Stimulated activated CD4-positive, alpha-beta T cell treated with anti-CD3 and anti-CD28 coated beads, Interleukin-4, amount 100 ng/mL, for 4 hours (primary cell): ENCODE data around the gene LCOR.
"Not testable (repeated sequence)": the region's sequence is repeated elsewhere in the genome, so short reads cannot be mapped to it uniquely, and the experiment has no call there.

Source experiments
- DNase-seq, 2 experiments: peaks; one replicate each; pipeline ENCODE4 v3.0.0-alpha.2; 2020

Gene LCOR

DNA sequence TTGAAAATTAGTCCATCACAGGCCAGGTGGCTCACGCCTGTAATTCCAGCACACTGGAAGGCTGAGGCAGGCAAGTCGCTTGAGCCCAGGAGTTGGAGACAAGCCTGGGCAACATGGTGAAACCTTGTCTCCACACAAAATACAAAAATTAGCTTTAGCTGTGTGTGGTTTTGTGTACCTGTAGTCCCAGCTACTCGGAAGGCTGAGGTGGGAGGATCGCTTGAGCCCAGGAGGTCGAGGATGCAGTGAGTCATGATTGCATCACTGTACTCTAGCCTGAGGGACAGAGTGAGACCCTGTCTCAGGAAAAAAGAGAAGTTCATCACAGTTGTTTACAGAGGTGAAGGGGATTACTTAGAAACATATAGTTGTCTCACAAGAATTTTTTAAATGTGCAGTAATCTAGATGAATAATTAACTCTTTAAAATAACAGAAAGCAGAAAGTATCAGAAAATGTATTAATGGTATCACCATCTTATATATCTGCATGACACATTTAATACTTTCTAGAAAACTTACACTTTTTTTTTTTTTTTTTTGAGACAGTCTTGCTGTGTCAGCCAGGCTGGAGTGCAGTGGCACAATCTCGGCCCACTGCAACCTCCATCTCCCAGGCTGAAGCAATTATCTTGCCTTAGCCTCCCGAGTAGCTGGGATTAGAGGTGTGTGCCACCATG is 8.9 kb downstream of the LCOR start:
- peak in 1 of 2 experiments; percentile 23 for DNase-seq

DNA sequence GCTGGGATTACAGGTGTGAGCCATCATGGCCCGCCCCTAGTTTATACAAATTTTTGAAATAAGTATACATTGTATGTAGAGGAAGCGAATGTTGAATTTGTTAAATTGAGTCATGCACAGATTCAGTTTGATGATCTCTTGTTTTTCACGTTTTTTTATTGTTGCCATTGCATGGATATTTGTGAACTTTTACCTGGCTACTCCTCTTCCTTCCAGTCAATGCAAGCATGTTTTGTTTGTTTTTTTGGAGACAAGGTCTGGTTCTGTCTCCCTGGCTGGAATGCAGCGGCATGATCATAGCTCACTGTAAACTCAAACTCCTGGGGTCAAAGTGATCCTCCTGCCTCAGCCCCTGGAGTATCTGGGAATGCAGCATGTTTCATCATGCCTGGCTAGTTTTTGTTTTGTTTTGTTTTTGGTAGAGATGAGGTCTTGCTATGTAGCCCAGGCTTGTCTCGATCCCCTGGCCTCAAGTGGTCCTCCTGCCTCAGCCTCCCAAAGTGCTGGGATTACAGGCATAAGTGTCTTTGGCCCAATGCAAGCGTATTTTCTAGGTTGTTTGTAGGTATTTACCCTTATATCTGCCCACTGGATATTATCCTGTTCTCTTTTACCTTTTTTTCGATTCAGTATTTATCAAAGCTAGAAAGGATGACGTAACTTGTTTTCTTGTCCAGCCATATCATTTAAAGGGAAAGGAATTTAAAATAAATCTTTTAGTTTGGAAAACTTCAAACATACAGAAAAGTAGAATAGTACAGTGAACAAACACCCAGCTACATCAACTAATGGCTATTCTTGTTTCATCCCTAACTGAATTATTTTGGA is 11.0 kb downstream of the LCOR start:
- DNase-seq, result no peak

DNA sequence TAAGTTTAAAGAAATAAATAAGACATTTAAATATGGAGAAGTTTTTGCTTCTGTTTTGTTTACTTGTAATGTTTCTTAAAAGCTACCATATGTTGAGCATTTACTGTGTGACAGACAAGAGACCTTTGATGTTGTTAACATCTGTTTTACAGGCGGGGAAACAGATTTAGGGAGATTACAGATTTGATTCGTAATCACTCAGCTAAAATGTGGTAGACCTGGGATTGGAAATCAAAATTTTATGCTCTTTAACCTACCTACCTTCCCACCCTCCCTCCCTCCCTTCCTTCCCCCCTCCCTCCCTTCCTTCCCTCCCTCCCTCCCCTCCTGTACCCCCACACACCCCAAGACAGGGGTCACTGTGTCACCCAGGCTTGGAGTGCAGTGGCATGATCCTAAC is 11.7 kb downstream of the LCOR start:
- no peak for DNase-seq

DNA sequence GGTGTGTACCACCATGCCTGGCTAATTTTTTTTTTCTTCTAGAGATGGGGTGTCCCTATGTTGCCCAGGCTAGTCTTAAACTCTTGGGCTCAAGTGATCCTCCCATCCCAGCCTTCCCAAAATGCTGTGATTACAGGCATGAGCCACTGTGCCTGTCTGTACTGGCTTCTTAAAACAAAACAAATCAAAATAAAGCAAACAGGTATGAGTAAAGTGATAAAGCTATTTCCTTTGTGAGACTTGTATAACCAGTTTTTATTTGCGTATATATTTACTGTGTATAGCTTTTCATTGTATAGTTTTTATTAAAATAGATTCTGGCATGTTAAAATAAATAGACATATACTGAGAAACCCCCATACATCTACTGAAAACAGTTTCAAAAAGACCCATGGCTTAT is 14.3 kb downstream of the LCOR start:
- no peak for DNase-seq

DNA sequence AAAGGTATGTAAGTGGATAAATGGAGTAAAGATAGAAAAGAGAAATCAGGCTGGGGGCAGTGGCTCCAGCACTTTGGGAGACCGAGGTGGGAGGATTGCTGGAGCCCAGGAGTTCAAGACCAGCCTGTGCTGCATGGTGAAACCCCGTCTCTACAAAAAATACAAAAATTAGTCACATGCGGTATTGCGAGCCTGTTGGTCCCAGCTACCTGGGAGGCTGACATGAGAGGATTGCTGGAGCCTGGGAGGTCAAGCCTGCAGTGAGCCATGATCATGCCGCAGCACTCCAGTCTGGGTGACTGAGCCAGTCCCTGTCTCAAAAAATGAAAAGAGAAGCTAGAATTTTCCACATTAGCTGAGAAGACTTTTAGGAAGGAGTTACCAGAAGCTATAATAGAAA is 14.8 kb downstream of the LCOR start:
- no peak for DNase-seq

DNA sequence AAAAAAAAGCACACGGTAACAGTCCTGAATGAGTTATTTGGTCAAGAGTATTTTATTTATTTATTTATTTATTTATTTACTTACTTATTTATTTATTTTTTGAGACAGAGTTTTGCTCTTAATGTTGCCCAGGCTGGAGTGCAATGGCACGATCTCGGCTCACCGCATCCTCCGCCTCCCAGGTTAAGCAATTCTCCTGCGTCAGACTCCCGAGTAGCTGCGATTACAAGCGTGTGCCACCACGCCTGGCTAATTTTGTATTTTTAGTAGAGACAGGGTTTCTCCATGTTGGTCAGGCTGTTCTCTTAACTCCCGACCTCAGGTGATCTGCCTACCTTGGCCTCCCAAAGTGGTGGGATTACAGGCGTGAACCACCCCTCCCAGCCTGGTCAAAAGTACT is 15.3 kb downstream of the LCOR start:
- not testable (repeated sequence) for DNase-seq

DNA sequence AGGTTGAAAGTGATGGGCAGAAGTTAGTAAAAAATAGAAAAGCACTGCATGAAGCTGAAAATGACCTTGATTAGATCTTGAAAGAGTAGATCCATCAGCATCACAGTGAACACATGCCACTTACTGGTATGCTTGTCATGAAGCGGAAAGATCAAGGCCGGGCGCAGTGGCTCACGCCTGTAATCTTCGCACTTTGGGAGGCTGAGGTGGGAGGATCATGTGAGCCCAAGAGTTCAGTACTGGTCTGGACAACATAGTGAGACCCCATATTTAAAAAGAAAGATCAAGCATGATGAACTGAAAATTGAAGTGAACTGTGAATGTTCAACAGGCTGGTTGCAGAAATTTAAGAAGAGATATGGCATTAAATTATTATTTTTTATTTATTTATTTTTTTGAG is 18.0 kb downstream of the LCOR start:
- DNase-seq, result no peak

DNA sequence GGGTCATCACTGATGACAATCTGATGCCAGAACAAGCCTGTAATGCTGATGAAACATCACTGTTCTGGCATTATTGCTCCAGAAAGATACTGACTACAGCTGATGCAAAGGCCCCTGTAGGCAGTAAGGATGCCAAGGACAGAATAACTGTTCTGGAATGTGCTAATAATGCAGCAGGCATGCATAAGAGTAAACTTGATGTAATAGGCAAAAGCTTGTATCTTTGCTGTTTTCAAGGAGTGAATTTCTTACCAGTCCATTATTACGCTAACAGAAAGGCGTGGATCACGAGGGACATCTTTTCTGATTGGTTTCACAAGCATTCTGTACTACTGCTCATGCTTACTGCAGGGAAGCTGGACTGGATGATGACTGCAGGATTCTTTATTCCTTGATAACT is 18.7 kb downstream of the LCOR start:
- no peak for DNase-seq

DNA sequence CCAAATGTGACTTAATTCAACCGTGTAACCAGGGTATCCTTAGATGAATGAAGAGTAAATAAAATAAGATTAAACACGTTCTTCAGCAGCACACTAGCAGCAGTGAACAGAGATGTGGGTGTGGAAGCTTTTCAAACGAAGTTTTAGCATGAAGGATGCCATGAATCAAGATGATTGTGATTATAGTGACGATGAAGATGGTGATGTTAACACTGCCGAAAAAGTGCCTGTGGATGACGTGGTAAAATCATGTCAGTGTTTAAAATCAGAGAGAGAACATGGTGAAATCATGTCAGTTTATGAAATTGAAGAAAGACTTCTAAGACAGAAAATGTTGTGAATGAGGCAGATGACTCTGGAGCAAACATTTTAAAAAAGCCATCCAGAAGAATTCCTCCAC is 19.2 kb downstream of the LCOR start:
- no peak for DNase-seq

DNA sequence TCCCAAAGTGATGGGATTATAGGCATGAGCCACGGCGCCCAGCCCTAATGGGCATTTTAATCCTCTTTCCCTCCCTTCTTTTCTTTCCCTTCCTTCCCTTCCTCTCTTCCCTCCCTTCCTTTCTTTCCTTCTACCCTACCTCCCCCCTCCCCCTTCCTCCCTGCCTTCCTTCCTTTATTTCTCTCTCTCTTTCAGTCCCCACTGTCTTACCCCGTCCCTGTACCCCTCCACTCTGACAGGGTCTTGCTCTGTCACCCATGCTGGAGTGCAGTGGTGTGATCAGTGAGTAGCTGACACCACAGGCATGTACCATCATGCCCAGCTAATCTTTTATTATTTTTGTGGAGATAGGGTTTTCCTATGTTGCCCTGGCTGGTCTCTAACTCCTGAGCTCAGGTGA is 24.2 kb downstream of the LCOR start:
- DNase-seq, result no peak

DNA sequence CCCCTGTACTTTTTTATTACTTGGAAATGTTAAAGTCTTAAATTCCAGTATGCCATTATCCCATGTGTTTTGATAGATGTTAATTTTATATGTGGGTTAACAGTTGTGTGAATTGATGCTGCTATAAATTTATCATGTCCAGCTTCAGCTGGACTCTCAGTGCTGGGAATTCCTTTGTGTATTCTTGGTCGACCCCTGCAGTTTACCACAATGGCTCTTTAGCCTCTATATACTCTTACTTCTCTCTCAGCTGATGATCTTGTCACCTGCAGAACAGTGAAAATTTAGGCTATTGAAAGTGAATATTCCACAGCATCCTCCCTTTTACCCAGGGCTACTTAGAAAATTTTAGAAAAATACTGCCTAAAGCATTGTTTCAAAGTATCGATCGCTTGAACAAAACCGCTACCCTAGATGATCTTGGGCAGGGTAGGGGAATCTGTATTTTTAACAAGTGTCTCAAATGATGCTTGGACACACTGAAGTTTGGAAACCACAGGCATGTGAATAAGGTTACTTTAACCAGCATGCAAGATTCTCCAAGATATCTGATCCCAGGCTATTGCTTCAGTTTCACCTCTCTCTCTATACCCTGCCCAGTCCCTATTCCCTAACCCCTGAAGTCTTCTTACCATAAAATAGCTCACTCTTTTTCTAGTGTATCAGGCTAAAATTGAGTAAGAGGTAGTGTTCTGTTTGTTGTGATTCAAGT is 25.4 kb downstream of the LCOR start:
- no peak for DNase-seq

DNA sequence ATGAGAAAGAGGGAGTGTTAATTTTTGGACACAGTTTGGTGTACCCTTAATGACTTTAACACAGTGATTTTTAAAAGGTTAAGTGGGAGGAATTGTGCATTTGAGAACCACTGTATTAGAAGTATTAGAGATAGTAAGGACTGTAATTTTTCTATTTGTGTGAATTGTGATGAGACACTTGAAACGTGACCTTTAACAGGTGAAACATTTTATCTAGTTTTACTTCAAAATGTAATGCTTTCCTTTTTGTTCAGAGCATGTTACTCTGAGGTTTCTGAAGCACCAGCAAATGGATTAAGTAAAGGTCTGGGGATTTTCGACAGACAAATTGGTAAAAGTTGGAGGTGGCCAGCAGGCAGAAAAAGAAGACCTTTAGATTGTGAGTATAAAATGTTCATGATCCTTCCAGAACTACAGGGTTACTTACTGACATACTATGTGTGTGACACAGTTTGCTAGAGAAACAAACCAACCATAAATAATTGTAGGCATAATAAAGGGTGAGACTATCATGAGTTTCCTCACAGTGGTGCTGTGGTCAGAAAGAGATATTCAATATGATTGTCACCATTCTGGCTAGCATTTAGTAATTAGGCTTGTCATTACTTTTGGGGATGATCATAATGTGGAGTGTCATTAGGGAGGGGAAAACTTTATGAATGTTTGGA is 26.1 kb downstream of the LCOR start:
- DNase-seq, result no peak

DNA sequence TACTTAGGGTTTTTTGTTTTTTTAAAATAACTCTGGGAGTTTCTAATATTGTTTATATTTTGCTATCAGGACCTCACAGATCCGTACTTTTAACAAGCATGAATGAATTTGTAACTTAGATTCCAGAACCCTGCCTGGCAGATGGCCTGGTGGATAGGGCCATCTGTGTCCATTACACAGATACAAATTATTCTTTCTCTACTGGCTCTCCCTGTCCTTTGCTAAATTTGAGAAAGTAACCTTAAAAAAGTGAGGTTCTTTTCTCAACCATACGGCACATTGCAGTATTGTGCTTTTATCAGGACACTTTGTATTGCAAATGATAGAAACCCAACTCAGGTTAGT is 26.6 kb downstream of the LCOR start:
- no peak for DNase-seq

DNA sequence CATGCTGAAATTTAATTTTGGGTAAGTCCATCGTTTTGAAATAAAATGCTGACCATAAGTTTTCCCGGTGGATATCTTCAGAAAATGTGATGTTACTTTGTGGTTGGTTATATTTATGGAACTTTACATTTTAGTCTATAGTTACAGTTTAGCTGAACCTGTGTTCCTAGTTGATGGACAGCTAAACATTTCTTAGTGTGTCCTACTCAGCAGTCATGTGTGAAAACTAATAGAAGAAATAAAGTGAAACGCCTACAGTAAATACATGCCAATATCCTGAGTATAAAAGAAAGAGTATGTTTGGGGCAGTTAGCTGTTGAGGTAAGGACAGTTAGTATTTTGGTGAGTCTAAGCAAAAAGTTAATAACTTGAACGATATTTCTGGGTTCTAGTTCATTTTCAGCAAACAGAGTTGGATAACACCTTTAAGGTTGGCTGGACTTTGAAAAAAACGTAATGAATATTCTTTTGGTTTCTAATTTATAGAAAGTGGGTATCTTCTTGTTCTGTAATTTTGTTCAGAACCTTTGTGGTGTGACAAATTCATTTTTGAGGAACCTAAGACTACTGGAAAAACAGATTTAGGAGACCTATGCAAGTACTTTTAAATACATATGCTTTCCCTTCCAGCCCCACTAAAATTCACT is 28.7 kb downstream of the LCOR start:
- no peak for DNase-seq

DNA sequence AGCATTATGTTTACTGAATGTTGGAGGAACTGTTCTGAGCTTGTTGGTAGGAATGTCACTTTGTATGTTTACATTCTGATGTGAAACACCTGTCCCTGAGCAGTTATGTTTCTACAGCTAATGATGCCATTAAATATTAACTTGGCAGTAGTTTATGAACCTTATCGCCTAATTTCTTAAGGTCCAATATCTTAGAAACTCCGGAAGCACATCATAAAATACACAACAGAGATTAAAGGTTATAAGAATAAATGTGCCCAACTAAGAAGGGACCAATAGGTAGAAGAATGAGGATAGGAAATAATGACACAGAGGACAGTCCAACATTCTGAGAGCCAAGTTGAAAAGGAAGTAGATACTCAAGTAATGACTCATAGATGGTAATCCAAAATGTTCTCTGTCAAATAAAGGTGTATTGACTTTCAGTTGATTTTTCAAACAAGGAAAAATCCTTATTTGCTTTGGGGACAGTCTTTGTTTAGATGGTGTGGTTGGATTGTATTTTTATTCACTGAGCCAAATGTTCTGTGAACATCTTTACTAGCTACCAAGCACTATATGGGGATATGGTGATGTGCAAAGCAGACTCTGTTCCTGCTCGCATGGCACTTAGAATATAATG is 31.9 kb downstream of the LCOR start:
- DNase-seq, result no peak

DNA sequence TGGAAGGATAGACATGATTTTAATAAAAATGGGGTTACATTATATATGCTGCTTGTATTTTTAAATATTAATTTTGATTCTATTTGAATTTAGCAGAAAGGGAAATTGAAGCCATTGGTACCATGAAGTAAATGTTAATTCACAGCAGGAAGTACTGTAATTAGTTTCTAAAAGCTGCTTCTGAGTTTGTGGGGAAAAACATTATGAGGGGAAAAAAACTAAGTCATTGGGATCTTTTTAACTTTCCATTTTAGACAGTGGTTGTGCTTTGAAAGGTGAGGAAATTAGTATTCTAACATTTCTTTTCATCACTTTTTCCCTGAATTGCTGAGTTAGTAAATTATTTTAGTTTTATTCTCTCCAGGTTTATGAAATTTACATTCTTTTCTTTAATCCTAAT is 41.0 kb downstream of the LCOR start:
- DNase-seq, result no peak

DNA sequence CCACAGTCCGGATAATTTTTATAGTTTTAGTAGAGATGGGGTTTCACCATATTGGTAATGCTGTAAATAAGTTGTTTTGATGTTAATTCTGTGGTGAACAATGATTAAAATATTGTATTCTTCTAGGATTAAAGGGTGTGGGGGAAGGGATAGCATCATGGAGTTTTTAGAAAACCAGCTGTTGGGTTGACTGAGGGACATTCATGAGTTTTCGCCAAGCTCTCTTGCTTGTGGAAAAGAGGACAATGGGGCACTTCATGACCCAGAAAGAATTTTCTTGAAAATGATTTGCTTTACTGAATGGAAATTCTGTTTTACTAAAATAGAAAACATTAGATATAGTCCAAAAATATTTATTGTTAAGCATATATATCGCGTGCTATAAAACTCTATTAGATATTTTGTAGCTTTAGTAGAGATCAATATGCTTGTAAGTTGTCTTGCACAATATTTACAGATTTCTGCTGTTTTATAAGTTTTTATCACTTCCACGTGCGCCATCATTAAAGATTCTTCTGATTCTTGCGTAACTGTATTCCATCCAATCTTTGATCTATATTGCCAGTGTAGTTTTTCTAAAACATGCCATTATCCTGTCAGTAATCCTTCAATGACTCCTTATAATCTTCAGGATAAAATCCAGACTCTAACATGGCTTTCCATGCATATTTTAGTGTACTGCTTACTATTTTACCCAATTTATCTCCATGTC is 41.8 kb downstream of the LCOR start:
- DNase-seq, result no peak

DNA sequence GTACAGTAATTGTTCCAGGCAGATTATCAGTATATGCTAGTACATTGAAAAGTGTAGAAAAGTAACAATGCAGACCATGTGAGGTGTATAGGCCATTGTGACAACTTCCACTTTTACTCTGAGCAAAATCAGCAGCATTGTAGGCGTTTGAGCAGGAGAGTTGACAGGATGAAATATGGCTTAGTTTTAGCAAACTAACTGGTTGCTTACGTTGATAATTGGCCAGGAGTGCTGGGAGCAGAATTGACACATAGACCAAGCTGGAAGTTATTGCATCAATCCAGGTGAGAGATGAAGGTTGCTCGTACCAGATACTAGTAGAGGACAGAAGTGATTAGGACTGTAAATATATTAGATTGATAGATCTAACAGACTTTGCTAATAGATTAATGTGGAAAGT is 46.0 kb downstream of the LCOR start:
- no peak for DNase-seq

DNA sequence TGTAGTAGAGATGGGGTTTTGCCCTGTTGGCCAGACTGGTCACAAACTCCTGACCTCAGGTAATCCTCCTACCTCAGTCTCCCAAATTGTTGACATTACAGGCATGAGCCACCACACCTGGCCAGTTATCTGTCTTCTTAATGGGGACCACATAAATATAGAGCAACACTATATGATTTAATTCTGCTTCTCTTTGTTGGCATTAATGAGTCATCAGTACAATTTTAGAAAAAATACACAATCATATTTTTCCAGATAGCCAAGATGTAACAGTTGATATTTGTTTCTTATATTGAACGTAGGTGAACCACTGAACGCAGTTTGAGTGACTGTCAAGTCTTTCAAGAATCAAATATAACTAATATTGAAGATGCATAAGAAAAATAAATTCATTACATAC is 48.5 kb downstream of the LCOR start:
- no peak for DNase-seq

DNA sequence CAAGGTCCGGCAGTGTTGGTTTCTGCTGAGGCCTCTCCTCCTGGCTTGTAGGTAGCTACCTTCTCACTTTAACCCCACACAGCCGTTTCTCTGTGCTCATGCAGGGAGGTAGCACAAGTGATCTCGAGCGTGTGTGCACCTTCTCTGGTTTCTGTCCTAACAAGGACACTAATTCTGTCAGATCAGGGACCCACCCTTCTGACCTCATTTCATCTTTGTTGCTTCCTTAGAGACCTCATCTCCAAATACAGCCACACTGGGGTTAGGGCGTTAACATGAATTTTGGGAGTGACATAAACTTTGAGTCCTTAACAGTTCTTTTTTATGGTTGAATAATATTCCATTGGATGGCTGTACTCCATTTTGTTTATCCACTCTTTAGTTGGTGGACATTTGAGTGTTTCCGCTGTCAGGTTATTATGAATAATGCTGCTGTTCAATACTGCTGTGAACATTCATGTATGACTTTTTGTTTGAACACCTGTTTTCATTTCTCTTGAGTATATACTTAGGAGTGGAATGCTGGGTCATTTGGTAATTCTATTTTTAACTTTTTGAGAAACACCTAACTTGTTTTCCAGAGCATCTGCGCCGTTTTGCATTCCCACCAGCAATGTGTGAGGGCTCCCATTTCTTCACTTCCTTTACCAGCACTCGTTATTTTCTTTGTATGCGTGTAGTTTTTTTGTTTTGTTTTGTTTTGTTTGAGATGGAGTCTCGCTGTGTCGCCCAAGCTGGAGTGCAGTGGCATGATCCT is 57.5 kb downstream of the LCOR start:
- no peak for DNase-seq

DNA sequence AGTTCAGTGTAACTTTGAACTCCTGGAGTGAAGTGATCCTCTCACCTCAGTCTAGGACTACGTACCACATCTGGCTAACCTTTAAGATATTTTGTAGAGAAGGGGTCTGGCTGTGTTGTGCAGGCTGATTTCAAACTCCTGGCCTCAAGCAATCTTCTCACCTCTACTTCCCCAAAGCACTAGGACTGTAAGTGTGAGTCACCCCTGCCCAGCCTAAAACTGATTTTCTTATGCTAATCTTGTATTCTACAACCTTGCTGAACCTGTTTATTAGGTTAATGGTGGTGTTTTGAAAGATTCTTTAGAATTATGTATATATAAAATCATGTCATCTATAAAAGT is 58.0 kb downstream of the LCOR start:
- DNase-seq, result no peak
